Stimulated activated CD8-positive, alpha-beta memory T cell treated with anti-CD3 and anti-CD28 coated beads, Interleukin-15, amount 100 ng/mL, for 24 hours (primary cell): Measurements from ENCODE around the gene DGCR8.

Experiments used
- DNase-seq: peaks from one replicate; pipeline ENCODE4 v3.0.0-alpha.2; 2020; ENCODE audit warnings: low read depth

The DGCR8 gene

DNA sequence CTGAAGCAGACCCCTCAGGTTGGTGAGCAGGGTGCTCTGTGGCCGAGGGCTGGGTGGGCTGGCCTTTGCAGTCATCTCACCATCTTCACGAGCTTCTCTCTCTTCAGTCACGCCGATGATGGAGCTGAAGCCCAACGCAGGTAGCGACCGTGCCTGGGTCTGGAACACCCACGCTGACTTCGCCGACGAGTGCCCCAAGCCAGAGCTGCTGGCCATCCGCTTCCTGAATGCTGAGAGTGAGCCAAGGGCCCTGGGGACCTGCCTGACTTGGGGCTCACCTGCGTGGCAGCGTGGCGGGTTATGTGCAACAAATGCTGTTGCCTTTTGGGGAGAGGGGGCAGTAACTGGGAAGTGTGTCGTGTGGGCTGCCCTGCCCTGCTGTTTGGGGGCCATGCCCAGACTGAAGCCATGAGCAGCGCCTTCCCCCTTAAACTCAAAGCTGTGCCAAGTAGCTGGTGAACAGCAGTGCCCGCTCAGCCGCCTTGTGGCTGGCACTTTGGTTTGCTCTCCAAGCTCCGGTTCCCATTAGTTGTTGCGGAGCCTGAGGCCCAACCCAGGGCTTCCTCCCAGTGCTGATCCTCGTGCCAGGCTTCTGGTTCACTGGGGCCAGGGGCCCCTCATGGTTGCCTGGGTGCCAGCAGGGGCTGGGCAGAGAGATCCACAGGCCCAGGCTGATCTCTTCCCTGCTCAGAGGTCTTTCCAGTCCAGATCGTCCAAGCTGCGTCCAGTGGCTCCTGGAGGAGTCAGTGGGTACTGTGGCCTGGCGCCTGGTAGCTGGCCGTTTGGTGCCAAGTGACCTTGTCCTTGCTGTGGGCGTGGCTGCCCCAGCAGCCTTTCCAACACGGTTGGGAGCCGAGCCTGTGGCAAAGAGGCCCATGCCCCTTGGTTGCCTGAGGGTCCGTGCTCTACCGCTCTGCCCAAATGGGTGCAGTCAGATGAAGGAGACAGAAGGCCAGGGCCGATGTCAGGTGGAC, 45.4 kb downstream of the DGCR8 start:
- DNase-seq, result no peak

DNA sequence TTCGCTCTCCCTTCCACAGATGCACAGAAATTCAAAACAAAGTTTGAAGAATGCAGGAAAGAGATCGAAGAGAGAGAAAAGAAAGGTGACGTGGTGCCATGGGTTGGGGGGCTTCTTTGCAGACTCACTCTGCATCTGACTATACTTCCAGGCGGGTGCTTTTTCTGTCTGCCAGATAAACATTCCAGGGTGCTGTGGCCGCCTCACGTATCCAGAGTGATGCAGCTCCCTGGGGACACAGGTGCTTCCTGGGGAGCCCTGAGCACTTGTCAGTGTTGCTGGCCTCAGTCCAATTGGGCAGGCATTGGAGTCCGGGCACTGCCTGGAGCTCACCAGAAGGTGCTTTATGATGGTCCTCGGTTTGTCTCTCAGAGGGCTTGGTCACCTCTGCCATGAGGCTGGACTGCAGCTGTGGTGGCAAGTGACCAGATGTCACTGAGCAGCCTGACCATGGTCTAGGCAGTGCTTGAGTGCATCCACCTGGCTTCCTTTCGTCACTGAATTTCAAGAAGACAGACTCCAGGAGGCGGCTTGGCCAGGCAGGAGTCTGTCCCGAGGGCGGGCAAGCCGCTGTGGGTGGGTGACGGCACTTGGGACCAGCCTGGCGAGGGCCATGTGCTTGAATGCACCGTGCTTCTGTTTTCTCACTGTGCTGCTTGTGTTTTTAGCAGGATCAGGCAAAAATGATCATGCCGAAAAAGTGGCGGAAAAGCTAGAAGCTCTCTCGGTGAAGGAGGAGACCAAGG, 46.4 kb downstream of the DGCR8 start:
- no peak for DNase-seq

DNA sequence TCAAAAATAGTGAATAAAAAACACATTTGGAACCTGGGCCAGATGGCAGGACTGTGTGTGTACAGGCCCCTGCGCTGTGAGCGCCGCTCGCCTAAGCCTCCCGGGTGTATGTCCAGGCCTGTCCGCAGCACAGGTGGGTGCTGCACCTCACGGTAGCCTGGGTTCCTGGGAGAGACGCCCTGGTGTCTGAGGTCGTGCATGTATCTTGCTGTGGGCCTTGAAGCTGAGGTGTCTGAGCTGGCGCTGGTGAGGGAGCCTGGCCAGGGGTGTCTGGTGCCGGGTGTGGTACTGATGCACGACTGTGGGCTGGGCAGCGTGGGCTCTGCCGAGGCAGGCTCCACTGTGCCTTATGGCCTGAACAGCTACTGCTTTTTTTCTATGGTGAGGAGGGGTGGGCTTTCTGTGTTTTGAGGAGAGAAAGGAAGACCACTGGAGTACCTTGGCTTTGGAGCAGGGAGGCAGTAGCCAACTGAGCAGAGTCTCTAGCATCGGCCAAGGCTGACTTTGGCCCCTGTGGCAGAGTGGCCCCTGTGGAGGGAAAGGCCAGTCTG, 47.4 kb downstream of the DGCR8 start:
- no peak for DNase-seq

DNA sequence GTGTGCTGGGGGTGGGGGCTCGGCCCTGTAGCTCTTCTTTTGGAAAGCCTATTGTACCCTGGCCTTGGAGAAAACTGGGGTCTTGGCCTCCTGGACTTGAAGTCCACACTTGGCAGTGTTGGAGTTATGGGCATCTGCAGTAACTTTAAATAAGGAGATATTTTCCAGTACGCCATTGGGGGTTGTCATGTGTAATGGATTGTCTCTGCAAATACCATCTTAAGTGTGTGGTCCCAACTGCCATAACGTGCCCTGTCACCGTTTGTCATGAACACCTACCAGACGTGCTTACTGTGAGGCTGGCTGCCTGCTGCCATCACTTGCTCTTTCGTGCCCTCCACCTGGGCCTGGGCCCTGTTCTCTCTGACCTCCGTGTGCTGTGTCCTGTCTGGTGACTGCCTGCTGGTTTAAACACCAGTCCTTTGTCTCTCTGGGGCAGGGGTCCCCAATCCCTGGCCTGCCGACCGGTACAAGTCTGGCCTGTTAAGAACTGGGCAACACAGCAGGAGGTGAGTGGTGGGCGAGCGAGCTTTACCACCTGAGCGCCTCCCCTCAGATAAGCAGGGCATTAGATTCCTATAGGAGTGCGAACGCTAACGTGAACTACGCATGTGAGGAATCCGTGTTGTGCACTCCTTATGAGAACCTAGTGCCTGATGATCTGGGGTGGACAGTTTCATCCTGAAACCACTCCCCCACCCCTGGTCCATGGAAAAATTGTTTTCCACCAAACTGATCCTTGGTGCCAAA, 48.0 kb downstream of the DGCR8 start:
- no peak for DNase-seq

DNA sequence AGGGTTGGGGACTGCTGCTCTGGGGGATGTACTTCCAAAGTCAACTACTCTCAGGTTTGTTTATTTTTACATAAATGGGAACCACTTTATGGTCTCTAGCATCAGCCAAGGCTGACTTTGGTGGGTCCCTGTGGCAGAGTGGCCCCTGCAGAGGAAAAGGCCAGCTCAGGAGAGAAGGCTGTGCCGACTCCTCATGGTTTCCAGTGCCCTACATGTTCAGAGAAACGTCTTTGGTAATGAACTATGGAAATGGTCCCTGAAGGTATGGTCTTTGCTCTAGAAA, 48.5 kb downstream of the DGCR8 start:
- DNase-seq, result no peak

DNA sequence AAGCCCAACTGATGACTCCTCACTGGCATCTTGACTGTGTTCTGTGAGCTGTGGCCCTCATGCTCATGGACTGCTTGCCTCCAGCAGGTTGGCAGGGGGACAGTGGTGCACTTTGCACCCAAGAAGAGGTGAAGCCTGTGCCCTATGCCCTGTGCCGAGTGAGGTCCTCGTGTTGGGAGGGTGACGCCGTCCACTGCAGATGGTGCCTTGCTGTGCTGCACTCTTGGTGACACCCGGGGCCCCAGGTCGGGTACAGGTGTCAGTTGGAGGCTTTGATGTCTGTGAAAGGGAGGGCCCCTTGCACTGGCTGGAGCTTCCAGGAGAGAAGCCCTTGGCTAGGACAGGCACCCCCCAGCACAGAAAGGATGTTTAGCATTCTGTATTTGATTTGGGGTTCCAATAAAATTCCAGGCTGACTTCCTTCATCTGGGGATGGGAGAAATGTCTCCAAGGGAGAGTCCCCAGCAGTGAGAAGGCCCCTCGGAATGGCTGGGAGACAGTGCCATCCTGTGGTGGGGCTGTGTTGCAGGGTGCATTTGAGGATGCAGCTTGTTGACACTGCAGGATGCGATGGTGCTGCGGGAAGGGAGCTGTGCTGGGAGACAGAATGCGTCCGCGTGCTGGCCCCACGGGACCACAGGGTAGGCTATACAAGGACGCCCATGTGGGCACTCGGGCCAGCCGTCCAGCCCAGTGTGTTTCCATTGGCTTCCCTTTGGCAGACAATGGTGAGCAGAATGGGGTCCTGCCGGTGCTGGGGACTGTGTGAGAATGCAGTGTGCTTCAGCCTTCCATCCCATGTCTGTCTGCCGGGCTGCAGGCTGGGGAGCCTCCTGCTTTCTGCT, 49.1 kb downstream of the DGCR8 start:
- no peak for DNase-seq

DNA sequence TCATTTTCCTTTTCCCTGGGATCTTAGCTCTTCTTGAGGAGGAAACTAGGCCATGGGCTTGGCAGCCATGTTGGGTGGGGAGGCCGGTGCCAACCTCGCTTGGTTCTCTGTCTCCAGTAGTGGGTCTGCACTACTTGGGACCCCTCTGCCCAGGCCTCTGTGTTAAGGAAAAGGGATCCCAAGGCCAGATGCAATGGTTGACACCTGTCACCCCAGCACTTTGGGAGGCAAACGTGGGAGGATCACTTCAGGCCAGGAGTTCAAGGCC, 49.6 kb downstream of the DGCR8 start:
- DNase-seq, result no peak

DNA sequence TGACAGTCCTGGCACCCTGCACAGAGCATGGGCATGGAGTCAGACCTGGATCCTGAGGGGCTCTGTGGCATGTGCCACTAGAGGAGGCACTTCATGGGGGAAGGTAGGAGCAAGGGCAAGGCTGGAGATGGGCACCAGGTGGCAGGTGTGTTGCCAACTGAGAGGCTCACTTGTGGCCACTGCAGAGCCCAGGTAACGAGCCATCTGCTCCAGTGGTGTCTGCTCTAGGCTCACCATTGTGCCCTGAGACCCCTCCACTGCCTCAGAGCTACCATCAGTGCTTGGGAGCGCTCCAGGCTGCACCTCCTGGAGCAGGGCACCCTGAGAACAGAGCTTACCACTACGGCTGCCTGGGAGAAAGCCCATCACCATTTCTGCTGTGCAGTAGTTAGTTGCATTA, 50.3 kb downstream of the DGCR8 start:
- DNase-seq, result no peak

DNA sequence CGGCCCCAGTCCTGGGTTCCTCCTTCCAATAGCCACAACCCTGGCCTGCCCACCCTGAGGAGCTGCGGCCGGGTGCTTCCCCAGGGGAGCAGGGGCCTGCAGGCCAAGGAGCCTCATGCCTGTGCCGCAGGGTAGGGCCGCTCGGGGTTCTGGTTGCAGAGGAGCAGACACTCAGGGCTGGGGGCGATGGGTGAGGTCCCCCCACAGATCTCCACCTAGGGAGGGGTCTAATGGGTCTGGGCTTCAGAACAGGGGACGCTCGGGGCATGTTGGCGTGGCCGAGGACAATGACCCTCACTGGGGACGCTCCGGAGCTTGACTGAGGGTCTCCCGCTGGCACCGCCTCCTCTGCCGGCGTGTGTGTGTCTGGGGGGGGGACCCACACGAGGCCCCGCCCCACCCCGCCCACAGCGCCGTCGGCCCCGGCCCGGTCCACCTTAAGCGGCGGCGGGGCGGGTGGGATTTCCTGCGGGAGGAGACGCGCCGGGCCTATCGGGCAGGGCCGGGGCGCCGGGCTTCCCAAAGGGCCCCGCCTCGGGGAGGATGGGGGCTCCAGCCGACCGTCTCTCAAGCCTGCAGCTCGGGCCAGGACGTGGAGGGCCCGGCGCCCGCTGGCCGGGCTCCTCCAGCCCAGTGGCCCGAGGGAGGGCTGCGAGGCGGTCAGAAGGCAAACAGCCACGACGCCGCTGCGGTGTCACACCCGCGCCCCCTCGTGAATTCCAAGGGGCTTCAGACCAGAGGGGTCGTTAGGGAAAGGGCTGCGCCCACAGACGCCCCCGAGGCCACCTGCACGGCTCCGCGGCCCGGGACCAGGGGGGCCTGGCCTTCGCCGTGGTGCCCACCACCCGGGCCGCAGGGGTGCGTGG, 50.9 kb downstream of the DGCR8 start:
- peak; percentile 54 for DNase-seq

DNA sequence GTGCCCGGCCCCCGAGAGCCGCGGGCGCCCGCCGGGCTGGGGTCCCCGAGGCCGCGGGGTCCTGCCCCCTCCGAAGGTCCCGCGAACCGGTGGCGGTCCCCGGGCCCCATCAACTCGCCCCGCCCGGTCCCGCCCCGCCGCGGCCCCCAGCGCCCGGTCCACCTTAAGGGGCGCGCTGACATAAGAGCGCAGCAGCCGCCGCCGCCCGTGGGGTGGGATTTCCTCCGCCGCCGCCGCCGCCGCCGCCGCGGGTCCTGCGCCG, 51.5 kb downstream of the DGCR8 start, which contains the start of gene ZDHHC8:
Gene ZDHHC8 (plus strand): TSS at position 208 of the 262 bp plus-strand sequence. CDS start 144 bp downstream, outside the sequence.
- no peak for DNase-seq

DNA sequence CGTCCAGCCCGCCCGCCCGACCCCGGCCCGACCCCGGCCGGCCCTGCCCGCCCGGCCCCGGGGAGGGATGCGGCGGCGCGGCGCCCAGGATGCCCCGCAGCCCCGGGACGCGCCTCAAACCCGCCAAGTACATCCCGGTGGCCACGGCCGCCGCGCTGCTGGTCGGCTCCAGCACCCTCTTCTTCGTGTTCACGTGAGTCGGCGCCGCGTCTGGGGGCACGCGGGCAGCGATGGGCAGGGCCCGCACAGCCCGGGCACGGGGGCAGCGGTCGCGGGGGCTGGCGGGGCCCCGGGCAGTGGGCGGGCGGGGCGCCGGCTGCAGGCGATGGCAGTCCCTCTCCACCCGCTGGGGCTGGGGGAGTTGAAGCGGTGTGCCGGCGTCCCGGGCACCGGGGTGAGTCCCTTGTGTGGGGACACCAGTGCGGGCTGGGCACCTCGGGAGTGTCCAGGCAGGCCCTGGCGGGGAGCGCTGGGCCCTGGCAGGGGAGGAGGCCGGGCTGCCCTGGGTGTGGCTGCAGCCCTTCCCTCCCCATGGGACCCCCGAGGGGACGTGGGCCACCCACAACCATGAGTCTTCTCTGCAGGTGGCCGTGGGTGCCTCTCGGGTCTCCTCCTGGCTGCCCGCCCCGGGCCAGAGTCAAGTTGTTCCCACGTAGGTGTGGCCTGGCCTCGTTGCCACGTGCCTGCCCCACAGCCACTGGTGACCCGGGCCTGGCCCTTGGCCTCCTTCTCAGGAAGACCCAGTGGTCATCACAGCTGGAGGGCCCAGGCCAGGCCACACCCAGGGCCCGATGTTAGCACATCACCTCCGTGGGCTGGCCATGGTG, 52.0 kb downstream of the DGCR8 start:
- no peak for DNase-seq

DNA sequence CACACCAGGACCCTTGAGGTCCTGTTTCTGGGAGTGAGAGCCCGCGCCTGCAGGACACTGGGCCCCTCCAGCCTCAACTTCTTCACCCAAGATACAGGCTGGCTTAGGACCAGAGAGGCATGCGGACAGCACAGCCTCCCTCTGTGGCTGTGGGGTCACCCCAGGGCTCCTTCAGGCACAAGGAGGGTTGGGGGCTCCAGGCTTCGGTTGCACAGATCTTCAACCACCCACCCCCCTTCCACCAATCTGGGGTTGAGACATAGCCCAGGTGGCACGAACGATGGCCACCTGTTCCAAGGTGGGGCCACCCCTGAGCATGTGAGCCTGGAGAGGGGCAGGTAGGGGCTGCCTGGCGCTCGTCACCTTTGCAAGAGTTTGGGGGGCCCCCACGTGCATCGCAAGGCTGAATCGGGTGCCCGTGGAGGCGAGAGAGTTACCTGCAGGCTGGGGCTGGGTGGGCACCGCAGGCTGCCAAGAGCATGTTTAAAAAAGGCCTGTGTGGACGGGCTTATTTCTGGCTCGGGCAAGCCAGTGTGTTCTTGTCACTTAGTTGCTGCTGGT, 52.7 kb downstream of the DGCR8 start:
- DNase-seq, result no peak

DNA sequence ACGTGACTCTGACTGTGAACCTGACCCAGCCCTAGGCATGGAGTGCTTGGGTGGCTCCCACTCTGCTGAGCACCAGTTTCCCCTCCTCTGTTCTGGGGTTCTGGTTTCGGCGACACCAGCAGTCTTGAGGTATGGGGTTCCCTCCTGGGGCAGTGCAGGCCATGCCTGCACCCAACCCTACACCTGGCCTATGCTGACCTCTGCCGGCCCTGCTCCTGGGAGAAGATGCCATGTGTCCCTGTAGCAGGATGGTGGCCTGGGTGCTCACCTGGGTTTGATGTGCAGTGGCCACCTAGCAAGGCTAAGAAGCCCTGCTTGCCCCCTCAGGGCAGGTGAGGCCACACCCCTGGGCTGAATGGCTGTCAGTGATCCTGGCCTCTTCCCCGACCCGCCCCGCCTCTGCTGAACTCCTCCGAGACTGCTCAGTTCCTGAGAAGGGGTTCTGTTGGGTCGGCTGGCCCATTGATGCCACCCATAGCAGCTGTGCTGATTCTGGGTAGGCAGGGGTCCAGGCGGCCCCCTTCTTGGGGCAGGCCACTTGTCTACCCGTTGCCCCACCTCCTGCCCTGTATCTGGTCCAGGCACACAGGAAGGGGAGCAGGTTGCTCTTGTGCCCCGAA, 54.0 kb downstream of the DGCR8 start:
- no peak for DNase-seq

DNA sequence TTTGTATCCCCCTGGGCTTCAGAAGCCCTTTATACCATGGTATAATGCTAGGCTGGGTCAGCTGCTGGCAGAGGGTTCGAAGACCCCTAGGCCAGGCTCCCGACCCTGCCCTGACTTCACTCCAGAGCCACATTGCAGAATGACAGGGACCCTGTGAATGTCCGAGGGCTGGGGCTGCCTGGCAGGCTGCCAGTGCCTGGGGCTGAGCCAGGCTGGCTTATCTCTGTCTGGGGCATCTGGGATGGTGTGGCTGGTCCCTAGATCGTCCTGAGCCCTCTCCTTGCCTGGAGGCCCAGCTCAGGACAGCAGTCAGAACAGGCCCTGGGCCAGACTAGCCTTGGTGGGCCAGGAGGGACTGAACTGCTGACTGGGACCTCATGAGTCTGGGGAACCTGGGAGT, 55.2 kb downstream of the DGCR8 start:
- no peak for DNase-seq

DNA sequence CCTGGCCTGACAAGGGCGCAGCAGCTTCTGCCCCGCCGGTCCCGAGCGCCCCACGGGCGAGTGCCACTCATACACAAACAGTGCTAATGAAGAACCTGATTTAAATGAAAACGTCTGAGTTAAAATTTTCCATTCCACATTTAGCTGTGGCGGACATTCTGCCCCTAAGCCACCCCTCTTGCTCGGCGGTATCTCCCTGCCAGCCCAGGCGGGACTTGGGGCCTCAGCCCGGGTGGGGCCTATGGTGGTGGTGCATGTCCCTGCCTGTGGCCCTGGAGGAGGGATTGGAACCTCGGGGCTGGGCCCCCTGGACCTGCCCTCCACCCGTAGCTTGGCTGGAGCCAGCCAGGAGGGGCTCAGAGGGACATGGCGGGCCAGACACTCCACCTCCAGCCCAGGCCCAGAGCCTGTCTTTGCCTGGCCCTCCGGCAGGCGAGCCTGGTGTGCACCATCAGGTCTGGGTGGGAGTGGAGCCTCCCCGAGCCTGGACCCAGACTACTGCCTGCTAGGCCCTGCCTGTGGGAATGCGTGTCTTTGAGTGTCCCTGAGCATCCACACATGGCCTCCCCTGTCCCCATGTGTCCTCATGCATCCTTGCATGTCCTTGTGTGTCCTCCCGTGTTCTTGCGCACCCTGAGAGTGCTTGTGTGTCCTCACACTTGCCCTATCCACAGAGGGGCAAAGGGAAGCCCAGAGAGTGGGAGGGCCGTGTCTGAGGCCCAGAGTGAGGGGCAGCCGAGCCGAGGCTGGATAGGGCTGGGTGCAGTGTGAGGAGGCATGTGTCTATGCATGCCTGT, 56.0 kb downstream of the DGCR8 start:
- no peak for DNase-seq

DNA sequence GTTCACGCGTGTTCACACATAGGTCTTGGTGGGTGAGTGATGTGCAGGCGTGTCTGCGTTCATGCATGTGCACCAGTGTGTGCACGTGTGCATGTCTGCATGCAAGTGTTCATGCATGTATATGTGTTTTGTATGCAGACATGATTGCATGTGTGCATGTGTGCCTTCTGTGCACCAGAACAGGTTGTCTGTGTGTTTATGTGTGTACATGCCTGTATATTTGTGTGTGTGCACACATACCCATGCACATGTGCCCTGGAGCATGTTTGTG, 56.5 kb downstream of the DGCR8 start:
- DNase-seq, result no peak

DNA sequence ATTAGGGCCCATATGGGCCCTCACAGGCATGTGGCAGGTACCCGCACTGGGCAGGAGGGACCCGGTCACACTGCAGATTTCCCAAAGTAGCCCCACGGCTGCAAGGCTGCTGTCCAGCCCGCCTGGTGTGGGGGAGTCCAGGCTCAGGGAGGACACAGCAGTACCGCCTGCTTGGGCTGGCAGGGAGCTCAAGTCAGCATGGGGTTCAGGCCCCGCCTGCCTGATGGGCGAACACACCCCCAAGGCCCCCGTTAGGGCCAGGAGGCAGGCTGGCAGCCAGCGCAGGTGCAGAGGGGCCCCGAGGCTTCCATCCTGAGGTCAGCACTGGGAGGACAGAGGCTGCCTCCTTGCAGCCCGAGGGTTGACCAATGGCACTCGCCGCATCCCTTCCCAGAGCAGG, 57.1 kb downstream of the DGCR8 start:
- no peak for DNase-seq

DNA sequence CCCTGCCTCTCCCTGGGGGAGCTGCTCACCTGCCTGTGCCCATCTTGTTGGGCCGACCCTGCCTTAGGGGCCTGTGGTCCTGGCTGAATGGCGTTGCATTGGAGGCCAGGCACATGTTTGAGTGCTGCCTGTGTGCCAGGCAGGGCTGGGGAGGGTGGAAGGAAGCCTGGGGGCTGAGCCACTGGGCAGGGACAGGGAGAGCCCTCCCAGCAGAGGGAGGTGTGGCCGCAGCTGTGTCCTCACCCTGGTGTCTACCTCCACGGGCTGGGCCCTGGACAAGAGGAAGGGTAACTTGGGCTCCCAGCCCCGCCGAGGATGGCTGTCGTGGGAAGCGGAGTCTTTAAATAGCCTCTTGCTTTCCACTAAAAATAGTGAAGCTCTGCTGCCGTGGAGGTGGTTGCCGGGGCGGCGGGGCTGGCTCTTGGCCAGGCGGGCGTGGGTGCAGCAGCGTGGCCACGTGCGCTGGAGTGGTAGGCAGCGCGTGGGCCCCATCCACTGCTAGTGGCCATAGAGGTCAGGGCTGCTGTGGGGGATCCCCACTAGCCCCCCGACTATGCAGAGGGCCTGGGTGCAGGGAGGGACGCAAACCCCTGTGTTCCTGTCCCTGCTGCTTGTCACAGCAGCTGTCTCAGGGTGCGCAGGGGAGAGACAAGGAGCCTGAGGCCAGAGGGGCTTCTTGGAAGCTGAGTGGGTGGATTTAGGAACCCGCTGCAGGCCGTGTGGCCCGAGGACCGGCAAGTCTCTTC, 57.8 kb downstream of the DGCR8 start:
- no peak for DNase-seq
